Stimulated activated CD4-positive, alpha-beta T cell treated with anti-CD3 and anti-CD28 coated beads, Interleukin-4, amount 100 ng/mL, for 1 hour (primary cell): ENCODE data around the gene SLC23A3.

ENCODE experiments used
- DNase-seq: peaks from one replicate; pipeline ENCODE4 v3.0.0-alpha.2; 2020

The SLC23A3 gene

GRCh38 chr2:219169930-219170654 lies at the start of gene SLC23A3:
SLC23A3 (minus strand) TSS chr2:219170029; CDS start chr2:219169984, 45 bp downstream.
- DNase-seq: no peak

GRCh38 chr2:219218732-219219701 lies 49.2 kb upstream of the SLC23A3 start, which contains the start of gene ABCB6:
ABCB6 (minus strand) TSS chr2:219218958; CDS start chr2:219218673, 285 bp downstream.
- DNase-seq: peak; percentile 92

GRCh38 chr2:219218217-219218731 lies 48.4 kb upstream of the SLC23A3 start:
- DNase-seq: no peak

GRCh38 chr2:219216535-219216915 lies 46.7 kb upstream of the SLC23A3 start:
- DNase-seq: no peak

- DNase-seq: no peak
Measured at GRCh38 chr2:219215871-219216534, 46.2 kb upstream of the SLC23A3 start.

GRCh38 chr2:219214786-219215185 lies 45.0 kb upstream of the SLC23A3 start:
- DNase-seq: no peak

GRCh38 chr2:219214141-219214540 lies 44.3 kb upstream of the SLC23A3 start:
- no peak for DNase-seq

- no peak for DNase-seq
Measured at GRCh38 chr2:219213486-219214071, 43.8 kb upstream of the SLC23A3 start.

GRCh38 chr2:219213026-219213415 lies 43.2 kb upstream of the SLC23A3 start:
- no peak for DNase-seq

GRCh38 chr2:219210886-219211362 lies 41.1 kb upstream of the SLC23A3 start:
- no peak for DNase-seq

- no peak for DNase-seq
Measured at GRCh38 chr2:219210196-219210885, 40.5 kb upstream of the SLC23A3 start.

GRCh38 chr2:219209236-219210195 lies 39.7 kb upstream of the SLC23A3 start:
- no peak for DNase-seq

GRCh38 chr2:219207884-219208740 lies 38.3 kb upstream of the SLC23A3 start:
- DNase-seq: no peak

- no peak for DNase-seq
Measured at GRCh38 chr2:219207134-219207883, 37.5 kb upstream of the SLC23A3 start.

- DNase-seq: peak; percentile 96
Measured at GRCh38 chr2:219206328-219207133, 36.7 kb upstream of the SLC23A3 start, which contains the start of gene ZFAND2B. ZFAND2B (plus strand) TSS chr2:219206782; CDS start chr2:219206988, 206 bp downstream.

- DNase-seq: no peak
Measured at GRCh38 chr2:219205981-219206327, 36.1 kb upstream of the SLC23A3 start.

- no peak for DNase-seq
Measured at GRCh38 chr2:219205165-219205538, 35.3 kb upstream of the SLC23A3 start.
